GM23338 (cell line): Measurements from ENCODE around the gene UBTF. TPM values are rescaled to one million over a fixed set of nuclear protein-coding genes. Genes with fewer than 3 reads are reported as not detected.
A peak's percentile ranks its signal among the peaks of the same experiment; 100 is the strongest.

Source experiments
- ATAC-seq: fragments of 200-7000 bp; cut with Tn5 transposase; 3 replicates; pipeline ENCODE4 v1.9.1; 2020
- DNase-seq: peaks from one replicate; pipeline ENCODE4 v3.0.0-alpha.2; 2015; ENCODE audit warnings: low spot score
- H2AFZ ChIP-seq: fragments of 200-600 bp; sonication (generic); 2 replicates; pipeline ENCODE4 v1.8.0; 2016; ENCODE audit warnings: antibody characterized with exemption, mild to moderate bottlenecking, moderate library complexity
- H3F3A ChIP-seq: fragments of 200-600 bp; sonication (generic); replicated peaks from 2 replicates; pipeline ENCODE4 v1.8.0; 2017; ENCODE audit warnings: antibody characterized with exemption, mixed run types, low read depth
- H3K27ac ChIP-seq: fragments of 200-600 bp; sonication (generic); 2 replicates; pipeline ENCODE4 v1.6.1; 2016; ENCODE audit warnings: low read depth
- H3K27me3 ChIP-seq: fragments of 200-600 bp; sonication (generic); 2 replicates; pipeline ENCODE4 v1.8.0; 2016; ENCODE audit warnings: mild to moderate bottlenecking, mixed run types, moderate library complexity; ENCODE audit not compliant: insufficient read depth
- H3K36me3 ChIP-seq: fragments of 200-600 bp; sonication (generic); 2 replicates; pipeline ENCODE4 v1.8.0; 2016; ENCODE audit warnings: mild to moderate bottlenecking; ENCODE audit not compliant: insufficient read depth
- H3K4me1 ChIP-seq: fragments of 200-600 bp; sonication (generic); 2 replicates; pipeline ENCODE4 v1.8.0; 2016; ENCODE audit warnings: mild to moderate bottlenecking, moderate library complexity; ENCODE audit not compliant: insufficient read depth
- H3K4me2 ChIP-seq: fragments of 200-600 bp; sonication (generic); 2 replicates; pipeline ENCODE4 v1.7.1; 2017; ENCODE audit warnings: mixed run types
- H3K4me3 ChIP-seq: fragments of 200-600 bp; sonication (generic); 2 replicates; pipeline ENCODE4 v1.6.1; 2016; ENCODE audit warnings: mixed run types
- H3K79me2 ChIP-seq: fragments of 200-600 bp; sonication (generic); replicated peaks from 2 replicates; pipeline ENCODE4 v1.8.0; 2017; ENCODE audit warnings: mild to moderate bottlenecking; ENCODE audit not compliant: insufficient read depth
- H3K9me2 ChIP-seq: fragments of 200-600 bp; sonication (generic); 2 replicates; pipeline ENCODE4 v1.8.0; 2017; ENCODE audit not compliant: insufficient read depth
- H4K20me1 ChIP-seq: fragments of 200-600 bp; sonication (generic); replicated peaks from 2 replicates; pipeline ENCODE4 v1.8.0; 2017; ENCODE audit warnings: mild to moderate bottlenecking; ENCODE audit not compliant: insufficient read depth
- H3K27ac Mint-ChIP-seq: 2 replicates; pipeline ENCODE4 v1.8.0; 2020; ENCODE audit warnings: inconsistent platforms, mild to moderate bottlenecking, moderate library complexity, mixed read lengths
- H3K27me3 Mint-ChIP-seq: 3 replicates; pipeline ENCODE4 v1.8.0; 2022; ENCODE audit warnings: low read depth, mild to moderate bottlenecking, moderate library complexity, mixed read lengths, inconsistent platforms; ENCODE audit not compliant: insufficient read depth, poor library complexity
- H3K36me3 Mint-ChIP-seq: 3 replicates; pipeline ENCODE4 v1.8.0; 2021; ENCODE audit warnings: low read depth, mild to moderate bottlenecking, inconsistent platforms, moderate library complexity, mixed read lengths
- H3K4me1 Mint-ChIP-seq: 3 replicates; pipeline ENCODE4 v1.8.0; 2020; ENCODE audit warnings: mild to moderate bottlenecking, inconsistent platforms, mixed read lengths
- H3K4me3 Mint-ChIP-seq: 3 replicates; pipeline ENCODE4 v1.8.0; 2021; ENCODE audit warnings: moderate library complexity, mild to moderate bottlenecking, inconsistent platforms, mixed read lengths
- H3K9me3 Mint-ChIP-seq: 3 replicates; pipeline ENCODE4 v1.8.0; 2020; ENCODE audit warnings: moderate library complexity, mild to moderate bottlenecking, inconsistent platforms, mixed read lengths
- CREB1 ChIP-seq: fragments of 250-450 bp; sonication (Bioruptor Pico); IDR thresholded peaks from 2 replicates; pipeline ENCODE4 v1.5.0; 2020; ENCODE audit warnings: low read depth, mild to moderate bottlenecking, moderate library complexity
- CTCF ChIP-seq, 2 experiments: fragments of 200-600 bp in 1 of 2; sonication (generic) in 1 of 2; conservative IDR thresholded peaks; 2 replicates each; pipeline versions ENCODE4 v1.5.1 to v1.6.1; 2016 to 2017; ENCODE audit warnings: antibody characterized with exemption in 2 of 2, low read depth in 2 of 2, mild to moderate bottlenecking in 2 of 2, moderate library complexity in 1 of 2
- ETS1 ChIP-seq: IDR thresholded peaks from 2 replicates; pipeline ENCODE4 v1.6.1; 2016; ENCODE audit warnings: antibody characterized with exemption
- EZH2 ChIP-seq: fragments of 200-600 bp; sonication (generic); IDR thresholded peaks from one replicate; pipeline ENCODE4 v1.8.0; 2017; ENCODE audit warnings: antibody characterized with exemption, mild to moderate bottlenecking, low read depth; ENCODE audit not compliant: unreplicated experiment
- EZH2phosphoT487 ChIP-seq: fragments of 200-600 bp; sonication (generic); IDR thresholded peaks from one replicate; pipeline ENCODE4 v1.8.1; 2018; ENCODE audit warnings: antibody characterized with exemption; ENCODE audit not compliant: unreplicated experiment
- JUNB ChIP-seq: IDR thresholded peaks from one replicate; pipeline ENCODE4 v1.6.1; 2016; ENCODE audit warnings: antibody characterized with exemption; ENCODE audit not compliant: unreplicated experiment
- NANOG ChIP-seq: IDR thresholded peaks from 2 replicates; pipeline ENCODE4 v1.6.1; 2016; ENCODE audit warnings: antibody characterized with exemption, borderline replicate concordance
- POLR2AphosphoS5 ChIP-seq: IDR thresholded peaks from 2 replicates; pipeline ENCODE4 v1.6.1; 2016; ENCODE audit warnings: antibody characterized with exemption, low read depth
- REST ChIP-seq: IDR thresholded peaks from one replicate; pipeline ENCODE4 v1.6.1; 2018; ENCODE audit warnings: antibody characterized with exemption; ENCODE audit not compliant: unreplicated experiment
- STAT1 ChIP-seq: IDR thresholded peaks from one replicate; pipeline ENCODE4 v1.6.1; 2016; ENCODE audit warnings: antibody characterized with exemption; ENCODE audit not compliant: unreplicated experiment
- ZNF114 ChIP-seq: fragments of 250-450 bp; sonication (Bioruptor Pico); IDR thresholded peaks from 2 replicates; pipeline ENCODE4 v1.5.0; 2020; ENCODE audit warnings: mild to moderate bottlenecking, moderate library complexity
- ZNF331 ChIP-seq: fragments of 250-450 bp; sonication (Bioruptor Pico); IDR thresholded peaks from 2 replicates; pipeline ENCODE4 v1.5.0; 2020; ENCODE audit warnings: low read depth, mild to moderate bottlenecking, moderate library complexity
- ZNF462 ChIP-seq: fragments of 250-450 bp; sonication (Bioruptor Pico); IDR thresholded peaks from 2 replicates; pipeline ENCODE4 v1.5.0; 2020; ENCODE audit warnings: mild to moderate bottlenecking, moderate library complexity
- polyA plus RNA-seq: library from polyadenylated mRNA; unstranded; fragments of >200 nt; fragmentation: Nextera tagmentation; extraction: Ambion mirVana; gene quantifications from 2 replicates; pipeline ENCODE4 v1.2.1, GENCODE V29; 2016
- total RNA-seq: library from RNA; depleted of rRNA; stranded (reverse); fragments of >200 nt; shearing (Covaris generic); gene quantifications from 2 replicates; pipeline ENCODE4 v1.2.3, GENCODE V29; 2014

Gene UBTF
- total and polyA plus RNA-seq, 2 experiments from 2014 or later = 29.9 to 62.2 TPM

GRCh38 chr17:44192750-44193149 lies 26.7 kb downstream of the UBTF start:
- Histone ChIP-seq H3K36me3 (peaks cover 12% of the 10 kb centered on the region), H3K79me2 (peaks cover 18% of the 10 kb centered on the region), H3F3A (peaks cover 28% of the 10 kb centered on the region; the same call in 1 of the 2 replicates), H3K27me3 (no peaks in the 10 kb centered on the region), H2AFZ (no peak overlapping the region), H3K4me2 (0 out of 2 replicates have a peak overlapping the region, but pooled peaks have one; percentile 64), H3K9me2 (no peaks in the 10 kb centered on the region), H3K4me3 (peak overlapping the region; percentile 26; the same call in 1 of the 2 replicates), H3K27ac (peak overlapping the region; percentile 34; the same call in 1 of the 2 replicates), H3K4me1 (peaks cover 25% of the 10 kb centered on the region), H4K20me1 (peaks cover 4% of the 10 kb centered on the region; the same call in 1 of the 2 replicates)
- DNase-seq (no peak), ATAC-seq (peak; percentile 5; the same call in 2 of the 3 replicates)
- Mint-ChIP-seq H3K4me3 (no peak overlapping the region), H3K27me3 (peaks cover 15% of the 10 kb centered on the region), H3K9me3 (no peaks in the 10 kb centered on the region), H3K4me1 (peaks cover 33% of the 10 kb centered on the region), H3K36me3 (peaks cover 65% of the 10 kb centered on the region), H3K27ac (peak overlapping the region; percentile 89; the same call in 1 of the 2 replicates)
- TF ChIP-seq POLR2AphosphoS5 (no peak; the same call in 1 of the 2 replicates), CREB1 (CRISPR knock-in tag) (no peak), ZNF331 (no peak), EZH2 (no peak), EZH2phosphoT487 (no peak), ZNF462 (CRISPR knock-in tag) (no peak), NANOG (no peak), STAT1 (no peak), ETS1 (no peak), REST (no peak), ZNF114 (CRISPR knock-in tag) (no peak), JUNB (no peak), CTCF (conservative IDR thresholded peaks at IDR 0.05; ENCODE audit: low read depth in 2 of 2) (no peak)
